Adrenal gland (tissue), 12 donors: ENCODE measurements around the gene LY6G6C. TPM values are rescaled to one million over a fixed set of nuclear protein-coding genes. Genes with fewer than 3 reads are reported as not detected.

ENCODE experiments used
- DNase-seq, 7 donors: peaks; one replicate each; pipeline ENCODE4 v3.0.0-alpha.2; 2019 to 2020
- H3K27ac ChIP-seq, 5 donors: fragments of 200-600 bp; sonication (generic) in 4 of 5; 1 replicate in 3 of 5; 2 replicates in 2 of 5; pipeline versions ENCODE4 v1.5.1 to v1.8.0; 2016 to 2020; ENCODE audit warnings: mild to moderate bottlenecking in 1 of 5
- H3K27me3 ChIP-seq: fragments of 200-600 bp; 2 replicates; pipeline ENCODE4 v1.8.0; 2021
- H3K36me3 ChIP-seq, 2 donors: fragments of 200-600 bp; replicated peaks in 1 of 2; 1 replicate in 1 of 2; 2 replicates in 1 of 2; pipeline versions ENCODE4 v1.5.1 to v1.8.0; 2018 to 2022
- H3K4me1 ChIP-seq, 2 donors: fragments of 200-600 bp; replicated peaks in 1 of 2; 1 replicate in 1 of 2; 2 replicates in 1 of 2; pipeline versions ENCODE4 v1.5.1 to v1.8.0; 2018 to 2021
- H3K4me3 ChIP-seq, 4 donors: fragments of 200-600 bp; sonication (generic) in 3 of 4; one replicate each; pipeline ENCODE4 v1.5.1; 2016 to 2018
- H3K9me3 ChIP-seq, 3 donors: fragments of 200-600 bp; sonication (generic) in 1 of 3; replicated peaks in 1 of 3; 1 replicate in 2 of 3; 2 replicates in 1 of 3; pipeline versions ENCODE4 v1.5.1 to v1.8.0; 2016 to 2021
- POLR2A ChIP-seq, 2 donors: fragments of 450-650 bp; IDR thresholded peaks; one replicate each; pipeline ENCODE4 v1.6.1; 2017; ENCODE audit warnings: antibody characterized with exemption in 2 of 2, mild to moderate bottlenecking in 2 of 2, moderate library complexity in 1 of 2
- WGBS, 4 donors: extraction: QIAGEN DNeasy Blood & Tissue Kit in 2 of 4; methylation state at CpG; one replicate each; pipeline versions ENCODE4 v1.1.5 to v1.1.7; 2013 to 2017; 5-methylcytosine and 5-hydroxymethylcytosine counted together
- intact Hi-C, 2 donors: fragments of 100-400 bp; cut with DNase I; formaldehyde crosslinking; loops; one replicate each; pipeline versions ENCODE4 v1.14.1 to v1.15.0; 2022 to 2023
- polyA plus RNA-seq, 3 donors: library from polyadenylated mRNA; stranded (reverse); fragments of 200-250 nt in 2 of 3; fragments of 350-450 nt in 1 of 3; fragmentation: Illumina TruSeq in 1 of 3; extraction: RNeasy Lipid Tissue Mini Kit (QIAGEN cat#74804) in 1 of 3; gene quantifications; one replicate each; pipeline ENCODE4 v1.2.3, GENCODE V29; 2013 to 2014
- total RNA-seq, 9 donors: library from RNA; depleted of rRNA in 4 of 9; stranded (reverse); fragments of >200 nt in 4 of 9; fragments of 120-200 nt in 1 of 9; fragmentation: NEBNext Ultra II Directional in 1 of 9; extraction: Animal tissue kit (Norgen Biotek cat#: 25700) in 1 of 9; gene quantifications; one replicate each; pipeline versions ENCODE4 v1.1.0 to v1.2.4, GENCODE V29; 2013 to 2023
- TF ChIP-seq, protein P1 (sequence below), 6 experiments: fragments of 450-650 bp in 4 of 6; fragments of 200-600 bp in 2 of 6; sonication (generic) in 1 of 6; IDR thresholded peaks; 1 replicate in 5 of 6; 2 replicates in 1 of 6; pipeline versions ENCODE4 v1.5.1 to v1.8.0; 2016 to 2021; ENCODE audit warnings: antibody characterized with exemption in 6 of 6, mild to moderate bottlenecking in 2 of 6, moderate library complexity in 1 of 6
- donor health status: healthy with polysubstance abuse.
- donor health status: Bipolar disorder and iron deficiency.
- donor health status: DM: yes; HTN: yes; CAD: no.
- donor health status: DM: no; HTN: no; CAD: no.
- donor health status: DM: no; HTN: no; CAD: no.
- donor health status: DM: yes; HTN: yes; CAD: no.

Gene LY6G6C
- total and polyA plus RNA-seq, 12 donors: not detected

DNA sequence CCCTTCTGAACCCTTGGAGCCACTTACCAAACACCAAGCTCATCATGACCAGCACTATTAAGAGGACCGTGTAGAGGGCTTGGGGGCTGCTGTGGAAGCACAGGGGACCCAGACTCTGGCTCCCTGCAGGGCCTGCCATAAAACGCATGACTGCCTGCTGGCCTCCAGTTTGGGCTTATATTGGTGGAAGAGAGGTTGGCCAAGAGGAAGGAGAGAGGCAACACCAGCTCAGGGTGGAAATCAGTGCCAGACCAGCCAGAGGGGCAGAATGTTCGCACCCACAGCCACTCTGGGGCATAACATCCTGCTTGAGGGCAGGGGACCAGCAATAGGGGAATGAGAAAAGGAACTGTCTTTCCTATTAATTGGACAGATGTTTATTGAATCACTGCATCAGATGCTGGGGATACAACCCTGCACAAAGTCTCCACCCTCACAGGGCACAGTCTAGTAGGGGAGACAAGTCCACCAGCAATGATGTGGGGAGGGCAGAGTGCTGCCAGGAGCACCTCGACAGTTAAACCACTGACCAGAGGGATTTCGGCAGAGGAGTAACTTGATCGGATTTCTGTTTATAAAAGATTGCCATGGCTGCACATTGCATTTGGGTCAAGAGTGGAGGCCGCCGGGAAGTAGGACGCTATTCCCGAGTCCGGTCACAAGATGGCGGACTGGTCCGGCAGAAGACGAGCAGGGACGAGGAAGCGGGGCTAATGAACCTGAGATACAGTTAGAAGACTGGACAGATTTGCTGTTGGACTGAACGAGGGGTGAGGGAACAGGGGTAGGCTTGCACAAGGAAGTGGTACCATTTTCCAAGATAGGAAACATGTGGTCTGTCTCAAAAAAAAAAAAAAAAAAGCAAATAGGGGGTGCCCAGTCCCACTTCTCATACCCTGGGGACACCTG lies 41.1 kb downstream of the LY6G6C start, which contains the start of gene LY6G5C:
Gene LY6G5C (minus strand): TSS at position 842 of the 909 bp plus-strand sequence. CDS start 694 bp downstream, at position 148.
- Histone ChIP-seq H3K4me3 (peak within 1 kb of the TSS in 3 of 4 donors; percentile 20 to 55 (median 27)), H3K9me3 (no peaks in the 10 kb centered on the region), H3K27ac (peak within 1 kb of the TSS in 3 of 5 donors; percentile 47 to 62 (median 59)), H3K36me3 (no peaks in the 10 kb centered on the region), H3K27me3 (no peaks in the 10 kb centered on the region), H3K4me1 (peaks cover 9 to 10% of the 10 kb centered on the region in 2 donors)
- DNase-seq: peak; percentile 82 to 95 (median 88)
- peak in 1 of 2 donors; percentile 17 for TF ChIP-seq POLR2A (IDR thresholded peaks at IDR 0.05)
- TF ChIP-seq, protein P1, sequence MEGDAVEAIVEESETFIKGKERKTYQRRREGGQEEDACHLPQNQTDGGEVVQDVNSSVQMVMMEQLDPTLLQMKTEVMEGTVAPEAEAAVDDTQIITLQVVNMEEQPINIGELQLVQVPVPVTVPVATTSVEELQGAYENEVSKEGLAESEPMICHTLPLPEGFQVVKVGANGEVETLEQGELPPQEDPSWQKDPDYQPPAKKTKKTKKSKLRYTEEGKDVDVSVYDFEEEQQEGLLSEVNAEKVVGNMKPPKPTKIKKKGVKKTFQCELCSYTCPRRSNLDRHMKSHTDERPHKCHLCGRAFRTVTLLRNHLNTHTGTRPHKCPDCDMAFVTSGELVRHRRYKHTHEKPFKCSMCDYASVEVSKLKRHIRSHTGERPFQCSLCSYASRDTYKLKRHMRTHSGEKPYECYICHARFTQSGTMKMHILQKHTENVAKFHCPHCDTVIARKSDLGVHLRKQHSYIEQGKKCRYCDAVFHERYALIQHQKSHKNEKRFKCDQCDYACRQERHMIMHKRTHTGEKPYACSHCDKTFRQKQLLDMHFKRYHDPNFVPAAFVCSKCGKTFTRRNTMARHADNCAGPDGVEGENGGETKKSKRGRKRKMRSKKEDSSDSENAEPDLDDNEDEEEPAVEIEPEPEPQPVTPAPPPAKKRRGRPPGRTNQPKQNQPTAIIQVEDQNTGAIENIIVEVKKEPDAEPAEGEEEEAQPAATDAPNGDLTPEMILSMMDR (IDR thresholded peaks at IDR 0.05): peak; percentile 23 to 85 (median 73)
- 12 to 13% (median 12%) methylated on average over 17 of the region's 17 CpGs for WGBS, 4 donors
- intact Hi-C loops: loop anchor here in 1 of 2 donors (5.0 to 10.0 kb wide), 2 partner anchors 87 to 154 kb away; no protein-coding TSS in a partner anchor

DNA sequence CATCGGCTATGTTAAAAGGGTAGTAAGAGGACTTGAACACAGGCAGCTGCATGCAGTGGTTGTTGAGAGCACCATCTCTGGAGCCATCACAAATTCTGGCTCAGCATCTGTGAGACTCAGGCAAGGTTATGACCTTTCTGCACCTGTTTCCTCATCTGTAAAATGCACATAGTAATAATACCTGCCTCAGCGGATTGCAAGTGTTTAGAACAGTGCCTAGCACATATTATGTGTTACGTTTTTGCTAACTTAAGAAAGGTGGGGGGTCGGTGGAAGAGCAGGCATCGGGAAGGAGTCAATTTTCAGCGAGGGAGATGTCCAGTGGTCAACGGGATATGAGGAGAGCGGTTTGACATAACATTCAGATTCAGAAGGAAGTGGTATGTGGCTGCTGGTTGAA lies 43.6 kb downstream of the LY6G6C start:
- H3K36me3 ChIP-seq: peaks cover 0 to 8% of the 10 kb centered on the region in 2 donors
- WGBS, 4 donors: 66 to 77% (median 73%) methylated on average over 8 of the region's 8 CpGs
- H3K4me3 ChIP-seq: no peak overlapping the region
- no peaks in the 10 kb centered on the region for H3K9me3 ChIP-seq
- intact Hi-C loops: no loop called here
- DNase-seq: no peak
- H3K27ac ChIP-seq: no peak overlapping the region
- TF ChIP-seq, protein P1 (IDR thresholded peaks at IDR 0.05): no peak
- no peak for TF ChIP-seq POLR2A (IDR thresholded peaks at IDR 0.05)
- peaks cover 9 to 10% of the 10 kb centered on the region in 2 donors for H3K4me1 ChIP-seq
- no peaks in the 10 kb centered on the region for H3K27me3 ChIP-seq

DNA sequence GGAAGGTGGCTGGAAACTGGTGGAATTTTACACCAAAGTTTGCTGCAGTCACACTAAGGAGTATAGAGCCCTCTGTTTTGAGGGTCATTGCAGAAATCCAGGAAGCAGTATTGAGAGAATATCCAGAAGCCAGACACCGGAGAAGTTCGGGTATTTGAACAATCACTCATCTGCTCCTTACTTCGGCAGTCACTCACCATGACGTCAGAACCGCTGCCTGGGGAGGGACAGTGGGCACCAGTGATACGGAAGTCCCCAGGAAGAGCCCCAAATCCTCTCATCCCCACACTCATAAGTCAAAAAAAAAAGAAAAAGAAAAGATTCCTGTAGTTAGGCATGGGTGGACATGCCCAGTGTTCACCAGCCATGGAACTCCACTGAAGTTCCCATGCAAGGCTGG lies 44.6 kb downstream of the LY6G6C start:
- H3K4me1 ChIP-seq: peaks cover 9 to 10% of the 10 kb centered on the region in 2 donors
- DNase-seq: no peak
- intact Hi-C loops: no loop called here
- no peaks in the 10 kb centered on the region for H3K27me3 ChIP-seq
- H3K9me3 ChIP-seq: no peaks in the 10 kb centered on the region
- no peak for TF ChIP-seq POLR2A (IDR thresholded peaks at IDR 0.05)
- TF ChIP-seq, protein P1 (IDR thresholded peaks at IDR 0.05): no peak
- no peak overlapping the region for H3K4me3 ChIP-seq
- no peak overlapping the region for H3K27ac ChIP-seq
- WGBS, 4 donors: 57 to 67% (median 61%) methylated on average over 5 to 6 of the region's 6 CpGs
- H3K36me3 ChIP-seq: peaks cover 0 to 18% of the 10 kb centered on the region in 2 donors

DNA sequence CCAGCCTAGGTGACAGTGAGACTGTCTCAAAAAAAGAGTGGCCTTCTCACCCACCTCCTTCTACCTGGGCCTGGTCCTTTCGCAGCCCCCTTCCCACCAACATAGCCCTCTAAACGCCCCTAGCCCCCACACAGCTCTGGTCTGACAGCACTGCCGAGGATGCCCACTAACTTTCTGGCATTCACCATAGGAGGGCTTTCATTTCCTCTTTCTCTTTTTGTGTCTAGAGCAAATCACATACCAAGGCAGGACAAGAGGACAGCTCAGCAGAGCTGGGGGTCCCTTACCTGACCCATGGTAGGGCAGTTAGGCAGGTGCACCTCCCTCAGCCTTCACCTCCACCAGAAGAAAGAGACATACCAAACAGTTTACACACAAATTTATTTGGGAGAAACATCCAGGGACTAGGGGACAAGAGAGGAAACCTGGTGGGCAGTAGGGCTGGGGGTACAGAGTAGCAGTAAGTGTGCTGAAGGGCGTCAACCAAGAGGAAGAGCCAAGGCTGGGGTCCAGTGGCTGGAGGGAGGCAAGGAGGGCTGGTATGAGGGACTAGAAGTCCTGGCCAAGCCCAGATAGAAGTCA lies 45.1 kb downstream of the LY6G6C start:
- Histone ChIP-seq H3K36me3 (peaks cover 0 to 23% of the 10 kb centered on the region in 2 donors), H3K9me3 (no peaks in the 10 kb centered on the region), H3K27ac (no peak overlapping the region), H3K27me3 (no peaks in the 10 kb centered on the region), H3K4me1 (peaks cover 9 to 10% of the 10 kb centered on the region in 2 donors), H3K4me3 (no peak overlapping the region)
- intact Hi-C loops: no loop called here
- 73 to 78% (median 76%) methylated on average over 4 of the region's 4 CpGs for WGBS, 4 donors
- no peak for TF ChIP-seq POLR2A (IDR thresholded peaks at IDR 0.05)
- TF ChIP-seq, protein P1 (IDR thresholded peaks at IDR 0.05): no peak
- DNase-seq: no peak
